HepG2 (cell line): ENCODE results near the gene OSBP. TPM values are rescaled to one million over a fixed set of nuclear protein-coding genes. Genes with fewer than 3 reads are reported as not detected.

Experiments used
- CHCHD3 ChIP-seq: sonication (generic); formaldehyde crosslinking; IDR thresholded peaks from 2 replicates; pipeline ENCODE4 v1.8.0; 2022; ENCODE audit warnings: mild to moderate bottlenecking, missing genetic modification reagents, moderate library complexity
- DMAP1 ChIP-seq: IDR thresholded peaks from 2 replicates; pipeline ENCODE4 v1.6.1; 2016
- PBX2 ChIP-seq: IDR thresholded peaks from 2 replicates; pipeline ENCODE4 v1.6.1; 2016; ENCODE audit warnings: control low read depth
- RELA ChIP-seq: sonication (generic); formaldehyde crosslinking; IDR thresholded peaks from 2 replicates; pipeline ENCODE4 v1.4.0; 2020; ENCODE audit warnings: missing genetic modification reagents
- SP2 ChIP-seq: sonication (generic); formaldehyde crosslinking; IDR thresholded peaks from 2 replicates; pipeline ENCODE4 v1.5.1; 2020; ENCODE audit warnings: mild to moderate bottlenecking, missing genetic modification reagents
- TARDBP ChIP-seq: sonication (generic); formaldehyde crosslinking; IDR thresholded peaks from 2 replicates; pipeline ENCODE4 v1.8.0; 2022; ENCODE audit warnings: mild to moderate bottlenecking, missing genetic modification reagents
- ZSCAN31 ChIP-seq: sonication (generic); formaldehyde crosslinking; IDR thresholded peaks from 2 replicates; pipeline ENCODE4 v1.5.0; 2020; ENCODE audit warnings: low read depth, mild to moderate bottlenecking, missing genetic modification reagents
- polyA plus RNA-seq, 8 experiments: library from polyadenylated mRNA; depleted of rRNA in 3 of 8; stranded (reverse) in 7 of 8; unstranded in 1 of 8; fragments of >200 nt; fragmentation: Illumina TruSeq in 4 of 8; extraction: Trizol in 4 of 8; gene quantifications; 2 replicates each; pipeline versions ENCODE4 v1.2.1 to v1.2.3, GENCODE V29; 2011 to 2016; ENCODE audit warnings: low read depth in 4 of 8, missing spikeins in 1 of 8, mixed read lengths in 1 of 8; ENCODE audit not compliant: insufficient read depth in 1 of 8
- total RNA-seq, 5 experiments: library from RNA; depleted of rRNA; stranded (reverse); fragments of >200 nt; fragmentation: Illumina TruSeq; extraction: Trizol; gene quantifications; 2 replicates each; pipeline ENCODE4 v1.2.3, GENCODE V29; 2016; ENCODE audit warnings: low read depth in 1 of 5
- TF ChIP-seq, protein P1 (sequence below): sonication (generic); formaldehyde crosslinking; IDR thresholded peaks from 2 replicates; pipeline ENCODE4 v1.9.0; 2022; ENCODE audit warnings: missing genetic modification reagents, mild to moderate bottlenecking, borderline replicate concordance
- TF ChIP-seq, protein P2 (sequence below): sonication (generic); formaldehyde crosslinking; conservative IDR thresholded peaks from 2 replicates; pipeline ENCODE4 v1.8.0; 2022; ENCODE audit warnings: mild to moderate bottlenecking, moderate library complexity, missing genetic modification reagents

The OSBP gene
- total and polyA plus RNA-seq, 2 of the 13 experiments (the other 11 are each of a cell fraction or from before 2014, with no cell fraction given) = 12.1 to 13.5 TPM

DNA sequence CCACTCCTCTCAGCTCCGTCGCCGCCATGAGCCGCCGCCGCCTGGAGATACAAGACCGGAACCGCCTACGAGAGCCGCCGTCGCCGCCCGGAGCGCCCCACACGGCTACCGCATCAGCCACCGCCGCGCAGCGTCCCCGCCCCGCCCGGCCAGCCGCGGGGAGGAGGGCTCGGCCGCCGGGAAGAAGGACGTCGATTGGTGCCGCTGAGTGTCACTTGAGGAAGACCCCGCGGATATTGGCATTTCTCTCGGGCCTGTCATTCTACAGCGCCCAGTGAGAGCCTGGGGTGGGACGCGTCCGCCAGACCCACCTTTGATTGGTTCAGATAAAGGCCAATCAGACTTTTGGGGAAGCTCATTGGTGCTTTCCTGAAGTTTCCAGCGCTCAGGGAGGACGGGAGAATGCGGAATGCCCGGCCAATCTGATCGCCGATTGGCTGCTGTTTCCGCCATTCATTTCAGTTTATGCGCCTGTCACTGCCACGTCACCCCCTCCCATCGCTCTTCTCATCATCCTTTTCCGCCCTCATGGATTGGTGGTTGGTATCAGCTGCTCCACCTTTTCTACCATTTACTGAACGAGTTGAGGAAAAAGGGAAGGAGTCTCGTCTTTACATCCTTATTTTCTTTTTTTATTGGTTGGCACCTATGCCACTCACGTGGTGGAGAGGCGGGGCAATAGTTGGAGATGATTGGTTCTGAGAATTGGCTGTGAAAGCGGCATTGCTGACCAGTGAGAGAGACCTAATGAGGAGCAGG, at the start of gene OSBP (continued):
- no peak for TF ChIP-seq ZSCAN31 (CRISPR knock-in tag)
- TF ChIP-seq, protein P1, sequence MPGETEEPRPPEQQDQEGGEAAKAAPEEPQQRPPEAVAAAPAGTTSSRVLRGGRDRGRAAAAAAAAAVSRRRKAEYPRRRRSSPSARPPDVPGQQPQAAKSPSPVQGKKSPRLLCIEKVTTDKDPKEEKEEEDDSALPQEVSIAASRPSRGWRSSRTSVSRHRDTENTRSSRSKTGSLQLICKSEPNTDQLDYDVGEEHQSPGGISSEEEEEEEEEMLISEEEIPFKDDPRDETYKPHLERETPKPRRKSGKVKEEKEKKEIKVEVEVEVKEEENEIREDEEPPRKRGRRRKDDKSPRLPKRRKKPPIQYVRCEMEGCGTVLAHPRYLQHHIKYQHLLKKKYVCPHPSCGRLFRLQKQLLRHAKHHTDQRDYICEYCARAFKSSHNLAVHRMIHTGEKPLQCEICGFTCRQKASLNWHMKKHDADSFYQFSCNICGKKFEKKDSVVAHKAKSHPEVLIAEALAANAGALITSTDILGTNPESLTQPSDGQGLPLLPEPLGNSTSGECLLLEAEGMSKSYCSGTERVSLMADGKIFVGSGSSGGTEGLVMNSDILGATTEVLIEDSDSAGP (CRISPR knock-in tag) = 0 out of 2 replicates have a peak, but pooled peaks have one; percentile 37
- no peak for TF ChIP-seq RELA
- peak; percentile 81; the same call in 1 of the 2 replicates for TF ChIP-seq DMAP1 (CRISPR knock-in tag)
- TF ChIP-seq, protein P2, sequence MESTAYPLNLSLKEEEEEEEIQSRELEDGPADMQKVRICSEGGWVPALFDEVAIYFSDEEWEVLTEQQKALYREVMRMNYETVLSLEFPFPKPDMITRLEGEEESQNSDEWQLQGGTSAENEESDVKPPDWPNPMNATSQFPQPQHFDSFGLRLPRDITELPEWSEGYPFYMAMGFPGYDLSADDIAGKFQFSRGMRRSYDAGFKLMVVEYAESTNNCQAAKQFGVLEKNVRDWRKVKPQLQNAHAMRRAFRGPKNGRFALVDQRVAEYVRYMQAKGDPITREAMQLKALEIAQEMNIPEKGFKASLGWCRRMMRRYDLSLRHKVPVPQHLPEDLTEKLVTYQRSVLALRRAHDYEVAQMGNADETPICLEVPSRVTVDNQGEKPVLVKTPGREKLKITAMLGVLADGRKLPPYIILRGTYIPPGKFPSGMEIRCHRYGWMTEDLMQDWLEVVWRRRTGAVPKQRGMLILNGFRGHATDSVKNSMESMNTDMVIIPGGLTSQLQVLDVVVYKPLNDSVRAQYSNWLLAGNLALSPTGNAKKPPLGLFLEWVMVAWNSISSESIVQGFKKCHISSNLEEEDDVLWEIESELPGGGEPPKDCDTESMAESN = peak; percentile 50; the same call in 1 of the 2 replicates
- peak; percentile 96 for TF ChIP-seq PBX2
- TF ChIP-seq CHCHD3 = no peak
- peak; percentile 98 for TF ChIP-seq SP2 (CRISPR knock-in tag)
- 0 out of 2 replicates have a peak, but pooled peaks have one; percentile 17 for TF ChIP-seq TARDBP
